HG02642 (cell line): ENCODE data around the gene RAD23B.
"Not testable (repeated sequence)": the region's sequence is repeated elsewhere in the genome, so short reads cannot be mapped to it uniquely, and the experiment has no call there.

ENCODE experiments used
- ATAC-seq: cut with Tn5 transposase; IDR thresholded peaks from one replicate; pipeline ENCODE4 v1.9.1; 2021; ENCODE audit warnings: mild to moderate bottlenecking; ENCODE audit not compliant: unreplicated experiment, poor library complexity

Gene RAD23B

GRCh38 chr9:107288701-107289100 is 5.6 kb downstream of the RAD23B start:
- ATAC-seq, result no peak

GRCh38 chr9:107290619-107291018 is 7.5 kb downstream of the RAD23B start:
- ATAC-seq, result no peak

DNA sequence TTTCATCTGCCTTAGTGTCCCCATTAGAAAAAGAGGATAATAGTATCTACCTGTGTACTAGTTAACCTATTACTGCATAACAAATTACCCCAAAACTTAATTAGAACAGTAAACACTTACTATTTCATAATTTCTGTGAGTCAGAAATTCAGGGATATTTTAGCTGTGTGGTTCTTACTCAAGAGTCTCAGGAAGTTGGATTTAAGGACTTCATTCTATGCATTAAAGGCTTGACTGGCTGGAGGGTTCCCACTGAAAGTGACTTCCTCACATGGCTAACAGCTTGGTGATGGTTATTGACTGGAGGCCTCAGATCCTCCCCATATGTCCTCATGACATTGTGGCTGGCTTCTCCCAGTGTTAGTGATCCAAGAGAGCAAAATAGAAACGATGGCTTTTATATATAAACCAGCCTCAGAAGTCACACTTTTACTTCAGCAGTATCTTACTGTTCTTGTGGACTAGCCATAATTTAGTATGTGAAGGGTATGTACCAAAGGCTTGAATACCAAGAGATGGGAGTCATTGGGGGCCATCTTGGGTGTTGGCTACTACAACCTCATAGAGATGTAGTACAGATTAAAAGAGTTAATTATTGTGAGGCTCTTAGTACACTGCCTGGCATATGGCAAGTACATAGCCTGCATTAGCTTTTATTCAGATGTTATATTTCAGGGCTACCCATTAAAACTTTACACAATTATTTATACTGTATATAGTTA is 9.9 kb downstream of the RAD23B start:
- ATAC-seq, result no peak

GRCh38 chr9:107293543-107294085 is 10.5 kb downstream of the RAD23B start:
- ATAC-seq, result no peak

- no peak for ATAC-seq
Measured at GRCh38 chr9:107294756-107295155, 11.7 kb downstream of the RAD23B start.

DNA sequence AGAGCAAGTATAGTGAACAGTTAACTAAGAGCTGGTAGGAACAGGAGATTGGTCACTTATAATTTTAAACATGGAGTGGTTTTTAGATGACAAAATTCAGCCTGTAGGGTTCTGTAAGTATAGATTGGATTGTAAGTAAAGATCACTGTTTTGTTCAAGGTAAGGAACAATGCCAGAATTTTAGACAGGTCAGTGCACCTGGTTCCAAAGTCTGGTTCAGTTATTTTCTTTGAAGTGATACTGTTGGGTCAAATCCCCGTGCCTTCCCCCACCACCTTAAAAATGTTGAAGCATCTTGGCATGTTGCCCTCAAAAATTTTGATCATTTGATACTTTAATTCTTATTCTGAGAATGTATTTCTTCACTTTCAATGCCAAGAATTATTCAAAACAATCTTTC is 12.9 kb downstream of the RAD23B start:
- no peak for ATAC-seq

- not testable (repeated sequence) for ATAC-seq
Measured at GRCh38 chr9:107296592-107296991, 13.5 kb downstream of the RAD23B start.

- ATAC-seq, result no peak
Measured at GRCh38 chr9:107299437-107299836, 16.4 kb downstream of the RAD23B start.

DNA sequence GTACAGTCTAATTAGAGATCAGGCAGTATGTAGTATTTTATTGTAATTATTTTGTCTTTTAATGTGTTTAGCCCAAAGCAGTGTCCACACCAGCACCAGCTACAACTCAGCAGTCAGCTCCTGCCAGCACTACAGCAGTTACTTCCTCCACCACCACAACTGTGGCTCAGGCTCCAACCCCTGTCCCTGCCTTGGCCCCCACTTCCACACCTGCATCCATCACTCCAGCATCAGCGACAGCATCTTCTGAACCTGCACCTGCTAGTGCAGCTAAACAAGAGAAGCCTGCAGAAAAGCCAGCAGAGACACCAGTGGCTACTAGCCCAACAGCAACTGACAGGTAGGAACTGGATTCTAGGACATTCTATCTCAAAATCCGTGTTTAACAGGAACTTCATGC is 23.2 kb downstream of the RAD23B start:
- no peak for ATAC-seq

GRCh38 chr9:107307331-107307730 is 24.3 kb downstream of the RAD23B start:
- ATAC-seq, result no peak

DNA sequence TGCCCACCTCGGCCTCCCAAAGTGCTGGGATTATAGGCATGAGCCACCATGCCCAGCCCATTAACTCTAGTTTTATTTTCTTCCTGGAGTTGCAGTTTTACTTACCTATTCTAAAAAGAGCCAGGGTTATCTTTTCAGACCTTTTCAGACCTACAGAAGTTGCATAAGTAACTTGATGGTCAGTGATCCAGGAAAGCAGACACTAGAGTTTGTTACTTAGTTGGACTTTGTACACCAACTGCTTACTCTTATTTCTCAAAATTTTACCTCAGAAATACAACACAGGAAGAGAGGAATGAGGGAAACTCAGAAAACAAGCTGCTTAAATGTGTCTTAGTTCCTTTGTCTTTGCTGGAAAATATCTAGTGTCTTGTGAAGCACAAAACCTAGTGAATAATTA is 25.4 kb downstream of the RAD23B start:
- no peak for ATAC-seq

GRCh38 chr9:107309271-107309670 is 26.2 kb downstream of the RAD23B start:
- ATAC-seq, result peak; percentile 75

DNA sequence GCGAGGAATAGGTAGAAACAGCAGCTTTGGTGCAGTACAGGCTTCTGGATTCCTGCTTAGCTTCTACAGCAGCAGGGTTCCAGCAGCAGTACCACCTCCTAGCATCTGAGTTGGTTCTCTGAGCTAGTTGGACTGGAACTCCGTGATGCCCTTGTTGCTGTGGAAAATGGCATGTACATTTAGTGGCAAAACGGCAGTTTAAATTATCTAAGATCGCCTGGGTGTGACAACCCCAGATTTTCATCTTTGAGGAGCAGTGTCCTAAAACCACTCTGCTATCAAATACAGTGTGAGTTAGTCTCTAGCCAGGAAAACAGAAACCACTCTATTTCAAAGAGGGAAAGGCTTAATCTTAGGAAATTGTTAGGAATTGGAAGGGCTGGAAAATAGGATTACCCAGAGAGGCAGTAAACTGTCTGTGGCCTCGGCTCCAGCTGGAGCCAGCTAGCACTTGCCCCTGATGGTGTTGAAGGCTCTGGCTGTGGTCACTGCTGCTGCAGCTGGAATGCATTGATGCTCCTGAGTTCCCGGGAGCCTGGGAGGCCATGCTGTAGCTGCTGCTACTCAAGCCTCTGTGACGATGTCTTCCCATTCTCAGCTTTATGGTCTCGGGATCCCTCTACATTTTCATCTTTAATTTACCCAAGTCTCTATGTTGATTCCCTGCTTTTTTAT is 29.4 kb downstream of the RAD23B start:
- no peak for ATAC-seq

DNA sequence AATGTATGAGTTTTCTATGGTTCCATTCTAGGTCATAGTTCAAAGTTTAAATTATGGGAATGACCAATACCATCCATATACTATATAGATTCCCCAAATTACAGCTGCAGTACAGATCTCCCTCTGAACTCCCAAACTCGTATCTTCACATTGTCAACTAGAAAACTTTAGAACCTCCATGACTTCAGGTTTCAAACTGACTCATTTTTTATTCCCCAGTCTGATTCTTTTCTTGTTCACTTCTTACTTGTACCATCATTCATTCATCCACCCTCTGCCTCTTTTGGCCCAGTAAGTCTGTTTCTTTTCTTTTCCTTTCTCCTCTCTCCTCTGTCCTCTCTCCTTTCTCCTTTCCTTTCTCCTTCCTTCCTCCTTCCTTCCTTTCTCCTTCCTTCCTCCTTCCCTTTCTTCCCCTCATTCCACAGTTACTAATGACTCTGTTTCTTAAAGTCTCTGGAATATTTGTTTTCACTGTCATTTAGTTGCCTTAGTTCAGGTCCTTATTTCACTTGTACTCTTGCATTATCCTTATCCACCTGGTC is 30.5 kb downstream of the RAD23B start:
- ATAC-seq, result no peak

- ATAC-seq, result no peak
Measured at GRCh38 chr9:107314763-107315162, 31.7 kb downstream of the RAD23B start.

DNA sequence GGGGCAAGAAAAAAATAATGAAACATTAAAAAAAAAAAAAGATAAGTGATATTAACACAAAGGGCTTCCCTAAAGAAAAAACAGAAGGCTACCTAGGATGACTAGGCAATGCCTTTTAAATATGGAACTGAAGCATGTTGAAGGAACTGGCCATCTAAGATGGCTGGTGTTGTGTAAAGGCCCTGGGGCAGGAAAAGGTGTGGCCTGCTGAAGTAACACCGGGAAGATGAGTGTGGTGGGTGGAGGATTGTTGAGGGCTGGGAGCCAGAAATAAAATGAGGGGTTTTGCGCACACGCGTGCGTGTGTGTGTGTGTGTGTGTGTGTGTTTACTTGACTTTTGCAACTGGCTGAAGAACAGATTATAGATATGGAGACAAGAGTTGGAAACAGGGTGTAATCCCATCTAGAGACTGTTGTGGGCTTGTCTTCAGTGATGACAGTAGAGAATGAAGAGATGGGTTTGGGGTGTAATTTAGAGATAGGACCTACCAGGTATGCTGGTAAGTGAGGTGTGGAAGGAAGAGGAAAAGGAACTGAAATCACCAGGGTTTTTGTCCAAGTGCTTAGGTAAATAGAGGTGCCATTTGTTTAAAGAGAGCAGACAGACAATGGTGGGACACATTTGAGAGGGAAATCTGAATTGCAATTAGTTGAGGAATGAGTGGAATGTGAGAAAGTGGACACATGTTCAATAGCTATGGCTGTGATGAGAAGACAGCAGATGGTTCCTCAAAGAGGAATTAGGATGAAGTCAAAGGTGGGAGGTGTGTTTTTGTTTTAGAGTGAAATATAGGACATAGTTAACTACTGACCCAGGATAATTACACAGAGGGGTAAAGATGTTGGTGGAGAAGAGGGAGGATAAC is 33.9 kb downstream of the RAD23B start:
- ATAC-seq, result no peak

DNA sequence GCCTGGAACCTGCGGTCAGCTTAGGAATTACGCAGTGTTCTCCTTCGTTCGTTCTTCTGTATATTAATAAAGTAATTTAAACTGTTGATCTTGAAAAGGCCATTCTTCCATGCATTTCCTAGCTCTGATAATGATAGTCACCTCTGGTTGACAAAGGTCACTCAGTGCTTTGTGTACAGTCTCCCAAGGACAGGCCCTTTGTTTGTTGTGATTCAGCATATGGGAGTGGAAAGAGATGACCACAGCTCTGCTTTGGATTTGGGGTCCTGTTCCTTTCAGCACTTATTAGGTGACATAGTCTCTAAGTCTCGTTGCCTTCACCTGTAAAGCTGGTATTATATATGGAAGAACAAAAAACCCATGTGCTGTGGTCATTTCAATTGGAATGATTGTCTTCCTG is 39.6 kb downstream of the RAD23B start:
- no peak for ATAC-seq

DNA sequence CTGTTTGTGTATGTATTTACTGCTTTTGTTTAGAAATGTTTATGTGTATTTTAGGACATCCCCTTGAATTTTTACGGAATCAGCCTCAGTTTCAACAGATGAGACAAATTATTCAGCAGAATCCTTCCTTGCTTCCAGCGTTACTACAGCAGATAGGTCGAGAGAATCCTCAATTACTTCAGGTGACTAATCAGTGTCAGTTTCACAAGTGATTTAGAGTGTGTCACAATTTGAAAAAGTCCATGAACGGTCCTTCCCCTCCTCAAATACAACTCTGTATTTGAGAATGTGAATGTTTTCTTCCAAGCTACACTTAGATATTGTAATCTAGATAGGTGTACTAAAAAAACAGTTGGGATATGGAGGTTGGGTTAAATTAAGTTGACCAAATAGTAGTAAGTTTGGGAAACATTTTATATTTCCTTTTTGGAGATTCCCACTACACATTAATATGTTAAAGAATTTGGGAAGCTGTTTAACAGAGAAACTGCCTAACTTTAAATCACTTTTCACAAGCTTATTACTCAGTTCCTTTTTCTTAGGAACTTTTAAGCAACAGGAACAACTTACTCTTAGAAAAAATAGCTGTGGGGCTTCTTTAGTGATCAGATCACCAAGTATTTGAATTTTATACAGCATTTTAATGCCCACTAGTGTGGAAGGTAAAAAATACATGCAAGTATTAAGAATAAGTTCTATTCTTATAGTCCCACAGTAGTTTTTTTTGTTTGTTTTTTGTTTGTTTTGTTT is 40.9 kb downstream of the RAD23B start:
- ATAC-seq, result no peak

DNA sequence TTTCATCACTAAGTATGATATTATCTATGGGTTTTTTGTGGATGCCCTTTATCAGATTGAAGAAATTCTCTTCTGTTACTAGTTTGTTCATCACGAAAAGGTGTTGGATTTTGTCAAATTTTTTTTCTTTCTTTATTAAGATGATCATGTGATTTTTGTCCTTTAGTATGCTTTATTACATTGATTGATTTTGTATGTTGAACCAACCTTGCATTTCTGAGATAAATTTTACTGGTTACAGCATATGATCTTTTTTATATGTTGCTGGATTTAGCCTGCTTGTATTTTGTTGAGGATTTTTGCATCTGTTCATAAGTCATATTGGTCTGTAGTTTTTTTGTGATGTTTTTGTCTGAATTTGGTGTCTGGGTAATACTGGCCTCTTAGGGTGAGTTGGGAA is 42.8 kb downstream of the RAD23B start:
- ATAC-seq, result no peak

GRCh38 chr9:107328510-107328909 is 45.4 kb downstream of the RAD23B start:
- ATAC-seq, result no peak
